ENCODE results near the gene WNT5B. TPM values are rescaled to one million over a fixed set of nuclear protein-coding genes. Genes with fewer than 3 reads are reported as not detected.

WNT5B gene
- 158 and 206 TPM in 2 replicates for total RNA-seq

GRCh38 chr12:1628666-1629337 is at the start of gene WNT5B:
WNT5B (plus strand) TSS chr12:1629231; CDS start chr12:1631355, 2,124 bp downstream.

GRCh38 chr12:1594261-1595025 is 34.6 kb upstream of the WNT5B start, which contains the start of gene FBXL14:
FBXL14 (minus strand) TSS chr12:1594581; CDS start chr12:1594066, 515 bp downstream.

GRCh38 chr12:1690578-1691122 is 61.6 kb downstream of the WNT5B start, which contains the start of gene ADIPOR2:
ADIPOR2 (plus strand) TSS chr12:1691070; CDS start chr12:1754344, 63,274 bp downstream.

Other genes with a start within 250 kb of the WNT5B start
- 8.0 and 10.4 TPM in 2 replicates for gene FBXL14, start 34.6 kb upstream of the WNT5B start, total RNA-seq
- gene ADIPOR2, start 61.8 kb downstream of the WNT5B start, total RNA-seq, result 24.5 and 43.1 TPM in 2 replicates
- gene LRTM2, start 191.3 kb downstream of the WNT5B start, total RNA-seq, result not detected in 2 replicates